ENCODE data around the gene LPAR1.
"Not testable (repeated sequence)": the region's sequence is repeated elsewhere in the genome, so short reads cannot be mapped to it uniquely, and the experiment has no call there.

Gene LPAR1

GRCh38 chr9:111038331-111039230 is at the start of gene LPAR1:
LPAR1 (minus strand) TSS chr9:111038470; CDS start chr9:110972117, 66,353 bp downstream.
- no peak for DNase-seq (ENCODE audit: low spot score)

GRCh38 chr9:111078391-111079038 is 40.2 kb upstream of the LPAR1 start:
- DNase-seq (ENCODE audit: low spot score): no peak

GRCh38 chr9:111076519-111076918 is 38.2 kb upstream of the LPAR1 start:
- DNase-seq (ENCODE audit: low spot score): no peak

DNA sequence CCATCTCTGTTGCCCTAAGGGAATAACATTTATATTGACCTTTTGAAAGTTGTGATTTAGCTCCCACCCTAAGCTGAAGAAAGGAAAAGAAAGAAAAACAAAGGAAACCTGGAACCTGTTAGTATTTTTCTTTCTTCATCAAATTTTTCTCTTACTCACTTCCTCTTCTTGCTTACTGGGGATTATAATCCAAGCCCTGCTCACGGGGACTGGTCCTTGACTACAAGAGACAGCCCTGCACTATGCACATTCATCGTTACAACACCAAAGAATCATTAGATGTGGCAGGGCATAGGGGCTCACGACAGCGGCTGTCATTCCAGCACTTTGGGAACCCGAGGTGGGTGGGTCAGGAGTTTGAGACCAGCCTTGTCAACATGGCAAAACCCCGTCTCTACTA is 37.8 kb upstream of the LPAR1 start:
- DNase-seq (ENCODE audit: low spot score): no peak

GRCh38 chr9:111074395-111074794 is 36.1 kb upstream of the LPAR1 start:
- no peak for DNase-seq (ENCODE audit: low spot score)

DNA sequence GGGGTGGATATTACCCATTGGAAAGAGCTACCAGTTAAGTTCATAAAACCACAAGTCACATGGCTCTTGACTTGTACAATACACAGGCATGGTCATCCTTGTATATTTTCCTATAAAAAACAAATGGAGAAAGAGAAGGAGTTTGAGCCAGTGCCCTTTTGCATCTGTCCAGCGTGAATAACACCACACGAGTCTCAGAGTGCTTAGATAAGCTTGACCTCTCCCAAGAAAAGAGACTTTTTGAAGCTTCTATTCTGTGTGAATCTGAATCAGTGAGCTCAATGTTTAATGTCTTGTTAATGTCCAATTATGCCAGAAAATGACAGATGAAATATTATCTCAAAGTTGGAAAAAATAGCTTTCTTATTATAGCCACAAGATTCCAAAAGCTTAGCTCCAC is 30.9 kb upstream of the LPAR1 start:
- no peak for DNase-seq (ENCODE audit: low spot score)

DNA sequence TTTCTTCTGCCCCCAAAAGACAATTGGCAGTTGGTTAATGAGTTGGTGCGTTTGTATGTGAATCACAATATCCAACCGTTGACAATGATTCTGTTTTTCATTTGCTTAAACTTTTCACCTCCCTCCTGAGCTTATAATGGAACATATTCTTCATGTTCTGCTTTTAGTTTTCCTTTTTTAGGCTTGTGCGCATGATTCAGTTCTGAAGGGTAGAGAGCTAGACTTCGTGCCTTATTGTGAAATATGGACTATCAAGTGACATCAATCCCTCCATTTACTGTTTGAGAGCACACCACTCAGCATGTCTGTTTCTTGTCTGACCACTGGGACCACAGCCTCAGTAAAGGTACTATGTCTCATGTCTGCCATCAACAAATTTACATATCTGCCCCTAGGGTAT is 30.5 kb upstream of the LPAR1 start:
- DNase-seq (ENCODE audit: low spot score): no peak

DNA sequence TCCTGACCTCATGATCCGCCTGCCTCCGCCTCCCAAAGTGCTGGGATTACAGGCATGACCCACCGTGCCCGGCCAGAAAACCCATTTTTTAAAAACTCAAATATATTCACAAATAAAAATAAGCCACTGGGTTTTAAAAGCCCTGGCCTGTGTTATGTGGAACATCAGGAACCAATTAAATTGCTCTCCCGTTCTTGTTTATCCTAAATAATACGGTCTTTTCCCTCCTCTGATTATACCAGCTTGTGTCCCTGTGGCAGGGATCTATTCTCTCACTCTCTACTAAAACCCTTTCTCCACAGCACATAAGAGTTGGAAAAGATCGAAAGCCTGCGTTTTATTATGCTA is 30.1 kb upstream of the LPAR1 start:
- no peak for DNase-seq (ENCODE audit: low spot score)

DNA sequence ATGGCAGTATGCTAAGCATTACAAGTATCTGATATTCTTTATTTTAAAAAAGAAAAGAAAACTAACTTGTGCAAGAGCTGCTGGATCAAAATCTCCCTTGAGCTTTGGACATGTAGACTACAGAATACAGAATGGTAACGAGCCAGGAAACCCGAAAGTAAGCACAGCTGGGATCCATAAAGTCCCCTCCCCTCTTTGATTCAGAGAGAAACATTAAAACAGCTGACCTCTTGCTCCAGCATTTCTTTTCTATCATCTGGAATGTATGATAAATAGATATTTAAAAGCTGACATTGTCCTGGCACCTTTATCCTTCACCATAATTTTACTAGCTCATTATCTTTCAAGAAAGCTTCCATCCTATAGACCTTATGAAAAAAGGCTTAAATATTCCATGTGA is 28.2 kb upstream of the LPAR1 start:
- no peak for DNase-seq (ENCODE audit: low spot score)

- DNase-seq (ENCODE audit: low spot score): no peak
Measured at GRCh38 chr9:111065414-111065813, 27.1 kb upstream of the LPAR1 start.

DNA sequence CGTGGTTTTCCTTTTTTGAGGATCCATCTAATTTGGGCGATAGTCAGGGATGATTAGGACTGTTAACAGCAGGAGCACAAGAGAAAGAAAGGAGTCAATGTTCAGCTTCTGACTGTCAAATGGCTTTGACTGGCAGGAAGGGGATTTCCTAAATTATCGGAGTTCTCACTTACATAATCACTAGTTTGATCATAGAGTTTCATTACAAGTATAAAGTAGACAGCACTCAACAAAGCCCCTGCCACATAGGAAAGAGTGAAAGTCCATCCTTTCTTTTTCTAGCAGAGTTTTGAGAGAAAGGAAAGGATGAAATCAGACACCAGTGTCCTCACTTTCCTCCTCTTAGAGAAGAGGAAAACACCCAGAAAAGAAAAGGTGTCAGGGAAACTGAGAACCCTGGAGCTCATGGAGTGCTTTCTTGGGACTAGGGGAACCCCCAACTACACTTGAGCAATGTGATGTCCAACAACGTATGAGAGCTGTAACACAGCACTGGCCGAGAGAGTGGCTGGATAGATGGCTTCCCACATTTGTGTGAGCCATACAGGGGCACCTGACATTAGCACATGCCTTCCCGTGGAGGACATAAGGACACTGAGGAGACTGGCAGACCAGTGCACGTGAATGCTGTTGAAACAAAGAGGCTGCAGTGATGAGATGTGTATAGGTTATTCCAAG is 26.0 kb upstream of the LPAR1 start:
- no peak for DNase-seq (ENCODE audit: low spot score)

DNA sequence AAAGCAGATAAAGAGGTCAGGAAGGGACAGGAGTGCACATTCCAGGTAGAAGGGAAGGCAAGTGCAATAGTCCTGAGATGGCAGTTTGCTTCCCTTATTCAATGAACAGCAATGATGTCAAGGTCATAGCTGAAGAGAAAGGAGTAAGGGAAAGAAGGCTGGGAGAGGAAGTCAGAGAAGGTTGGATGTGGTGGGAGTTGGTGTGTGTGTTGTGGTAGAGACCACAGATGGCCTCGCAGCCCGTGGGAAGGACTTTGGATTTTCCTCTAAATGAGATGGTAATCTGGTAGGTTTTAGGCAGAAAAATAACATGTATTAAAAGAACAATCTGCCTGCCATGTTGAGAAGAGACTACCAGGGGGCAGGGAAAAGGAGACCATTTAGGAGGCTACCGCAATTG is 25.1 kb upstream of the LPAR1 start:
- no peak for DNase-seq (ENCODE audit: low spot score)

DNA sequence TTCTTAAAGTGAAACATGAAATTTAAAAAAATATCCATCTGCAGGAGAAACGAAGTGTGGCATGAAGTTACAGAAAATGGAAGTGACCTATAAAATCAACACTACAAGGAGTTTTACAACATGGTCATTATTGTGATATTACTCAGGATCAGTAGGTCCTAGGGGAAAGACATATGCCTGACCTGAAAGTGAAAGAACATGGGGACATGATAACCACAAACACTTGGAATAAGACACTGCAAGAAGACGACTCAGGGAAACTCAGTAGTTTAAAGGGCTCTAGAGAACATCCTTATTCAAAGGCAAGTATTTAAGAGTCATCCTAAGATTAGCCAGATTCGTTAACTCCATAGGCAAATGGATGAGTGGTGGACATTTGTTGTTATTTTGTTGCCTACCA is 19.9 kb upstream of the LPAR1 start:
- DNase-seq (ENCODE audit: low spot score): no peak

- no peak for DNase-seq (ENCODE audit: low spot score)
Measured at GRCh38 chr9:111056538-111056937, 18.3 kb upstream of the LPAR1 start.

DNA sequence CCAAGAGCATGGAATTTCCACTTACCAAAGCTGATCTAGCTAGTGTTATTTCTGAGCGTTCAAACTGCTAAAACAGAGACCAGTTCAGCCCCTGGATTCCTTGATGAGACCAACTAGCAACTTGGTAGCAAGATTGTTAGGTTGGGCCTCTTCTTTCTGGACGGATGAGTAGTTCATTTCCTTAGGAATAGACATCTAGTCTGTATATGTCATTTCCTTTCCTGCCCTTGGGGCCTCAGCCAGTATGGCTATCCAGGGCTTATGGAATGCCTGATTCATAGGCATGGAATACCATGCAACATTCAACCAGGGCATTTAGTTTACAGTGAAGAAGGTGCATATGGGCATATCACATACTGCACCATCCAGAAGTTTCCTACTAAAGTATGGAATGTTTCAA is 14.5 kb upstream of the LPAR1 start:
- DNase-seq (ENCODE audit: low spot score): no peak

GRCh38 chr9:111051400-111051799 is 13.1 kb upstream of the LPAR1 start:
- DNase-seq (ENCODE audit: low spot score): no peak

- DNase-seq (ENCODE audit: low spot score): no peak
Measured at GRCh38 chr9:111050819-111051218, 12.5 kb upstream of the LPAR1 start.

GRCh38 chr9:111047287-111047686 is 9.0 kb upstream of the LPAR1 start:
- DNase-seq (ENCODE audit: low spot score): not testable (repeated sequence)

DNA sequence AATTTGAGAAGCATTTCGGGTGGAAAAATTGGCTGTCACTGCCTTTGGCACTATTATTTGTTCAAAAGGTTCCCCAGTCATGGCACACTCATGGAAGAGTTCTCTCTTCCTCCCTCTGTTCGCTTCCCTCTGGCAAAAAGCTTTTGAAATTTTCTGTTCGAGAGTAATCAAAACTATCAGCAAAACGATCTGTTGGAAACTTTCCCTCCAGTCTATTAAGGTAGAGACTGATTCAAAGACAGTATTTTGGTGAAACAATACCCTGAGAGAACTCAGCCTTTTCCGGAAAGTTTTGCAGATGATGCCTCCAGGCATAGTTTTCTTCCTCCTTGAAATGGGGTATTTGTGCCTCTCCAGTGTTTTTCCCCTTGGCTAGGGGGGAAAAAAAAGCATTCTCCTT is 3.6 kb upstream of the LPAR1 start:
- no peak for DNase-seq (ENCODE audit: low spot score)

GRCh38 chr9:111040494-111040893 is 2.2 kb upstream of the LPAR1 start:
- no peak for DNase-seq (ENCODE audit: low spot score)

DNA sequence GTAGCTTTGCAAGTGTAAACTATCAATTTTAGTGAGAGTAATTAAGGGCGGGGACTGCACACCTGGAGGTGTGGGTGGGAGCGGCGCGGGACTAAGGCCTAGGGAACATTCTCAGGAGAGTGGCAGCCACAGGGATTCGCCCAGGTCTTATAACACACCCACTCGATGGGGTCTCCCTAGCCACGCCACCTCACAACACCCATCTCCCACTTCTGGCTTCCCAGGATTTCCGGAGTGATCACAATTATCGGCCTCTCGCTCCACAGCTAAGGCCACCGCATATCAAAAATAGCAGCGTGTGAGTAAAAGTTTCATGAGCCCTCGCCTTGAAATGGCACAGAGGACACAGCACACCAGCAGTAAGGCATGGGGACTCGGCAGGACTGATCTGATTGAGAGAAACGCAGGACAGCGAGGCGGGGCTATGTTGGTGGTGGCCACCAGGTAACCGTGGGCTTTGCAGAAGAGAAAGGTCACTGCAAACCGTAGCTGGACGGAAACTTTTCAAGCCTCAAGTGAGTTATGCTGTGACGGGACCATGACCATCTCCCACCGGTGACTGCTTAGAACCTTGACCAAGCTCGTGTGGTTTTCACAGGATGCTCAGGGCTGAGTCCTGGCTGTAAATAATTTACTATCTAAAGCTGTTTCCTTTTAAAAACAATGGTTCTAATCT is 1.1 kb upstream of the LPAR1 start:
- DNase-seq (ENCODE audit: low spot score): no peak

DNA sequence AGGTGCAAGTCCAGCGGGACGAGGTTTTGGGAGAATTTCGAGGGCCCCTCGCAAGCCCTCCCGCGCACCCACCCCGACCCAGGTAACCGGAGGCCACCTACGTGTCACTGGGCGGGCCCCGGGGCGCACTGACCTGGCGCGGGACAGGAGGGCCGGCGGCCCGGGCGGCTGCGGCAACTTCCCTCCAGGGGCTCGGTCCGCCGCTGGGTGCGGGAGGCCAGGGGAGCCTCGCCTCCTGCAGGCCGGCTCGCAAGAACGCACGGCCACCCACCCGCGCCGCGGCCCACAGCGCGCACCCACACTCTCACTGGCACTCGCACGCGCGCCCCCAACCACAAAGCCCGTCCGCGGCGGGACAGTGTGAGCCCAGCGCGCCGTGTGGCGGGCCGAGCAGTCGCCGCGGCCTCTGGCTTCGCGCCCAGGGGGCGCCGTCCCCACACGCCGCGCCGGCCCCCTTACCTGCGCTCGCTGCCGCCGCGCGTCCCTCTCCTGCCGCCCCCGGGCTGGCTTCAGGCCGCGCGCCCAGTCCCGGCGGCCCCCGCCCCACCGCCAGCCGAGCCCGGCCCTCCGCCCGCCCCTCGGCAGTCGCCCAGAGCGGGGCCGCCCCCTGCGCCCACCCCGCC is 451 bp downstream of the LPAR1 start:
- no peak for DNase-seq (ENCODE audit: low spot score)
